Endodermal cell (in vitro differentiated cells): ENCODE measurements around the gene AFF1. TPM values are rescaled to one million over a fixed set of nuclear protein-coding genes. Genes with fewer than 3 reads are reported as not detected.
A peak's percentile ranks its signal among the peaks of the same experiment; 100 is the strongest.

Experiments used
- DNase-seq: peaks from one replicate; pipeline ENCODE4 v3.0.0-alpha.2; 2017
- H3K27ac ChIP-seq: 2 replicates; pipeline ENCODE4 v1.5.1; 2013; ENCODE audit warnings: mild to moderate bottlenecking, low read depth, low read length, moderate library complexity
- H3K27me3 ChIP-seq: 2 replicates; pipeline ENCODE4 v1.6.1; 2013; ENCODE audit warnings: mild to moderate bottlenecking, low read length, moderate library complexity; ENCODE audit not compliant: insufficient read depth, control insufficient read depth, poor library complexity, severe bottlenecking
- H3K36me3 ChIP-seq: 2 replicates; pipeline ENCODE4 v1.7.0; 2013; ENCODE audit warnings: mild to moderate bottlenecking, low read length, moderate library complexity; ENCODE audit not compliant: control insufficient read depth, insufficient read depth
- H3K4me1 ChIP-seq: one replicate; pipeline ENCODE4 v1.7.0; 2013; ENCODE audit warnings: low read length; ENCODE audit not compliant: control insufficient read depth, insufficient read depth
- H3K4me3 ChIP-seq: 2 replicates; pipeline ENCODE4 v1.5.1; 2013; ENCODE audit warnings: mild to moderate bottlenecking, low read length, moderate library complexity
- H3K9ac ChIP-seq: 2 replicates; pipeline ENCODE4 v1.6.1; 2013; ENCODE audit warnings: mild to moderate bottlenecking, low read length, moderate library complexity; ENCODE audit not compliant: poor library complexity, severe bottlenecking; ENCODE audit errors: extremely low read depth
- H3K9me3 ChIP-seq: 2 replicates; pipeline ENCODE4 v1.6.1; 2013; ENCODE audit warnings: mild to moderate bottlenecking, low read length, moderate library complexity; ENCODE audit not compliant: control insufficient read depth
- H3K27ac Mint-ChIP-seq: 2 replicates; pipeline ENCODE4 v1.8.0; 2020; ENCODE audit warnings: mixed read lengths
- H3K27me3 Mint-ChIP-seq: 2 replicates; pipeline ENCODE4 v1.8.0; 2021; ENCODE audit warnings: mild to moderate bottlenecking, mixed read lengths; ENCODE audit not compliant: insufficient read depth
- H3K36me3 Mint-ChIP-seq: 2 replicates; pipeline ENCODE4 v1.8.0; 2020; ENCODE audit warnings: low read depth, mixed read lengths
- H3K4me1 Mint-ChIP-seq: 2 replicates; pipeline ENCODE4 v1.8.0; 2020; ENCODE audit warnings: mixed read lengths
- H3K4me3 Mint-ChIP-seq: 2 replicates; pipeline ENCODE4 v1.8.0; 2020; ENCODE audit warnings: mild to moderate bottlenecking, moderate library complexity, mixed read lengths
- H3K9me3 Mint-ChIP-seq: 2 replicates; pipeline ENCODE4 v1.8.0; 2020; ENCODE audit warnings: mild to moderate bottlenecking, mixed read lengths
- CTCF ChIP-seq: fragments of 200-600 bp; sonication (generic); conservative IDR thresholded peaks from 2 replicates; pipeline ENCODE4 v1.5.0; 2021; ENCODE audit warnings: antibody characterized with exemption, mild to moderate bottlenecking
- WGBS, 2 experiments: methylation state at CpG; one replicate each; pipeline versions ENCODE4 v1.1.5 to v1.1.7; 2013; ENCODE audit warnings: missing lambda C conversion rate in 2 of 2, mixed read lengths in 1 of 2; ENCODE audit not compliant: insufficient coverage in 1 of 2, insufficient read length in 1 of 2; 5-methylcytosine and 5-hydroxymethylcytosine counted together
- total RNA-seq, 2 donors: library from RNA; stranded (reverse); fragmentation: NEBNext Ultra II Directional in 1 of 2; extraction: Animal tissue kit (Norgen Biotek cat#: 25700) in 1 of 2; gene quantifications; 2 replicates in 1 of 2; 3 replicates in 1 of 2; pipeline ENCODE4 v1.2.1, GENCODE V29; 2021

Gene AFF1
- total RNA-seq, 2 donors from 2014 or later = 134 to 171 TPM

- H3K4me3 ChIP-seq = no peak overlapping the region
- no peaks in the 10 kb centered on the region for H3K4me1 ChIP-seq
- H3K9ac ChIP-seq = no peak overlapping the region
- no peak overlapping the region for H3K27ac Mint-ChIP-seq
- no peaks in the 10 kb centered on the region for H3K9me3 ChIP-seq
- no peak for DNase-seq
- H3K27ac ChIP-seq = no peak overlapping the region
- no peaks in the 10 kb centered on the region for H3K27me3 ChIP-seq
- no peaks in the 10 kb centered on the region for H3K9me3 Mint-ChIP-seq
- TF ChIP-seq CTCF = no peak
- no peaks in the 10 kb centered on the region for H3K27me3 Mint-ChIP-seq
- peaks cover 56% of the 10 kb centered on the region for H3K36me3 Mint-ChIP-seq
- peaks cover 82% of the 10 kb centered on the region for H3K36me3 ChIP-seq
- H3K4me1 Mint-ChIP-seq = peaks cover 25% of the 10 kb centered on the region
- H3K4me3 Mint-ChIP-seq = no peak overlapping the region
- 96 to 98% methylated on average over 7 to 12 of the region's 12 CpGs for WGBS, 2 experiments
Observed at GRCh38 chr4:87086143-87086805, 151.5 kb downstream of the AFF1 start.

- H3K36me3 ChIP-seq = peaks cover 81% of the 10 kb centered on the region
- no peaks in the 10 kb centered on the region for H3K9me3 ChIP-seq
- no peak for DNase-seq
- no peak overlapping the region for H3K27ac ChIP-seq
- no peaks in the 10 kb centered on the region for H3K27me3 ChIP-seq
- WGBS, 2 experiments = 87 to 88% methylated on average over 1 of the region's 1 CpG
- Mint-ChIP-seq H3K27ac (peak overlapping the region; percentile 72), H3K36me3 (peaks cover 53% of the 10 kb centered on the region), H3K4me1 (peaks cover 19% of the 10 kb centered on the region), H3K9me3 (no peaks in the 10 kb centered on the region), H3K27me3 (no peaks in the 10 kb centered on the region), H3K4me3 (no peak overlapping the region)
- H3K4me1 ChIP-seq = no peaks in the 10 kb centered on the region
- H3K9ac ChIP-seq = no peak overlapping the region
- no peak for TF ChIP-seq CTCF
- H3K4me3 ChIP-seq = no peak overlapping the region
Observed at GRCh38 chr4:87087015-87087414, 152.2 kb downstream of the AFF1 start.

GRCh38 chr4:87087420-87087819 lies 152.6 kb downstream of the AFF1 start:
- WGBS, 2 experiments = 100% methylated on average over 1 of the region's 1 CpG; no CpG with 5 or more reads in 1 of the 2 experiments
- no peaks in the 10 kb centered on the region for H3K27me3 Mint-ChIP-seq
- H3K36me3 Mint-ChIP-seq = peaks cover 56% of the 10 kb centered on the region
- Histone ChIP-seq H3K4me3 (no peak overlapping the region), H3K4me1 (no peaks in the 10 kb centered on the region), H3K36me3 (peaks cover 83% of the 10 kb centered on the region), H3K9ac (no peak overlapping the region), H3K27ac (no peak overlapping the region), H3K27me3 (no peaks in the 10 kb centered on the region), H3K9me3 (no peaks in the 10 kb centered on the region)
- H3K9me3 Mint-ChIP-seq = no peaks in the 10 kb centered on the region
- no peak for TF ChIP-seq CTCF
- DNase-seq = no peak
- H3K27ac Mint-ChIP-seq = peak overlapping the region; percentile 72
- H3K4me1 Mint-ChIP-seq = peaks cover 19% of the 10 kb centered on the region
- no peak overlapping the region for H3K4me3 Mint-ChIP-seq
